HepG2 (cell line): ENCODE results near the gene TCF25. TPM values are rescaled to one million over a fixed set of nuclear protein-coding genes. Genes with fewer than 3 reads are reported as not detected.
A peak's percentile ranks its signal among the peaks of the same experiment; 100 is the strongest.

Experiments
- IKZF1 ChIP-seq: fragments of 450-650 bp; IDR thresholded peaks from 2 replicates; pipeline ENCODE4 v1.7.1; 2016
- ISX ChIP-seq: sonication (generic); formaldehyde crosslinking; conservative IDR thresholded peaks from 2 replicates; pipeline ENCODE4 v1.5.0; 2020; ENCODE audit warnings: missing genetic modification reagents
- KDM6A ChIP-seq: IDR thresholded peaks from 2 replicates; pipeline ENCODE4 v1.6.1; 2016; ENCODE audit warnings: low read depth
- MTF2 ChIP-seq: sonication (generic); formaldehyde crosslinking; IDR thresholded peaks from 2 replicates; pipeline ENCODE4 v1.5.0; 2020; ENCODE audit warnings: missing genetic modification reagents, borderline replicate concordance
- ONECUT2 ChIP-seq: sonication (generic); formaldehyde crosslinking; IDR thresholded peaks from 2 replicates; pipeline ENCODE4 v1.4.0; 2020; ENCODE audit warnings: missing genetic modification reagents
- PAWR ChIP-seq: sonication (generic); formaldehyde crosslinking; IDR thresholded peaks from 2 replicates; pipeline ENCODE4 v1.4.0; 2020; ENCODE audit warnings: missing genetic modification reagents, mild to moderate bottlenecking, borderline replicate concordance
- POLR2AphosphoS5 ChIP-seq: IDR thresholded peaks from 2 replicates; pipeline ENCODE4 v1.6.1; 2012; ENCODE audit warnings: low read depth, low read length
- SATB2 ChIP-seq: sonication (generic); formaldehyde crosslinking; IDR thresholded peaks from 2 replicates; pipeline ENCODE4 v1.5.0; 2020; ENCODE audit warnings: missing genetic modification reagents
- ZBTB21 ChIP-seq: sonication (generic); formaldehyde crosslinking; IDR thresholded peaks from 2 replicates; pipeline ENCODE4 v1.4.0; 2020; ENCODE audit warnings: missing genetic modification reagents
- ZFP36 ChIP-seq: fragments of 150-350 bp; IDR thresholded peaks from 2 replicates; pipeline ENCODE4 v1.6.1; 2018; ENCODE audit warnings: borderline replicate concordance, low read length, low read depth; ENCODE audit not compliant: partially characterized antibody
- ZNF550 ChIP-seq: sonication (generic); formaldehyde crosslinking; IDR thresholded peaks from 2 replicates; pipeline ENCODE4 v1.4.0; 2020; ENCODE audit warnings: mild to moderate bottlenecking, missing genetic modification reagents, borderline replicate concordance
- ZNF577 ChIP-seq: sonication (generic); formaldehyde crosslinking; IDR thresholded peaks from 2 replicates; pipeline ENCODE4 v1.4.0; 2020; ENCODE audit warnings: mild to moderate bottlenecking, low read depth, missing genetic modification reagents, borderline replicate concordance
- polyA plus RNA-seq, 8 experiments: library from polyadenylated mRNA; depleted of rRNA in 3 of 8; stranded (reverse) in 7 of 8; unstranded in 1 of 8; fragments of >200 nt; fragmentation: Illumina TruSeq in 4 of 8; extraction: Trizol in 4 of 8; gene quantifications; 2 replicates each; pipeline versions ENCODE4 v1.2.1 to v1.2.3, GENCODE V29; 2011 to 2016; ENCODE audit warnings: low read depth in 4 of 8, missing spikeins in 1 of 8, mixed read lengths in 1 of 8; ENCODE audit not compliant: insufficient read depth in 1 of 8
- total RNA-seq, 5 experiments: library from RNA; depleted of rRNA; stranded (reverse); fragments of >200 nt; fragmentation: Illumina TruSeq; extraction: Trizol; gene quantifications; 2 replicates each; pipeline ENCODE4 v1.2.3, GENCODE V29; 2016; ENCODE audit warnings: low read depth in 1 of 5
- TF ChIP-seq, protein P1 (sequence below): sonication (generic); formaldehyde crosslinking; IDR thresholded peaks from 2 replicates; pipeline ENCODE4 v1.4.0; 2020; ENCODE audit warnings: missing genetic modification reagents
- TF ChIP-seq, protein P2 (sequence below): sonication (generic); formaldehyde crosslinking; IDR thresholded peaks from 2 replicates; pipeline ENCODE4 v1.8.1; 2023; ENCODE audit warnings: missing genetic modification reagents, inconsistent platforms, borderline replicate concordance
- TF ChIP-seq, protein P3 (sequence below): sonication (generic); formaldehyde crosslinking; IDR thresholded peaks from 2 replicates; pipeline ENCODE4 v1.8.0; 2022; ENCODE audit warnings: missing genetic modification reagents, mild to moderate bottlenecking, inconsistent platforms, borderline replicate concordance
- TF ChIP-seq, protein P4 (sequence below): sonication (generic); formaldehyde crosslinking; IDR thresholded peaks from one replicate; pipeline ENCODE4 v1.5.1; 2020; ENCODE audit warnings: mild to moderate bottlenecking, missing genetic modification reagents; ENCODE audit errors: not compliant biosample characterization

Gene TCF25
- total and polyA plus RNA-seq, 2 of the 13 experiments (the other 11 are each of a cell fraction or from before 2014, with no cell fraction given), result 138 to 206 TPM

DNA sequence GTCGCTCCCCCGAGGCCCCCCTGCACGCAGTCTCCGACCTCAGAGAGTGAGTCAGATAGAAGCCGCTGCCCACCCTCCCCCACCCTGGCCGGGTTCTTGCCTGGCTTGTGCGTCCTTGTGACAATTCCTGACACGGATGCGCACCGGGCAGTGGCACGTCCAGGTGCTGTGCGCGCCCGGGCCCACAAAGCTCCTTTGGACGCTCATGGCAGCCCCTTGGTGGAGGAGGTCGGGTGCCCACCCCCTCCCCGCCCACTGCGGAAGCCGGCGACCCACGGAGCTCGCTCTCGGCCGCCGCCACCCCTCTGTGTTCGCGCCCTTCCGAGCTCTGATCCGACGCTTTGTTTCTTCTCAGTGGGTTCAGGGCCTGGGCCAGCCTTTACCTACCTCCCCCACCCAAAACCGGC lies 49.1 kb downstream of the TCF25 start (continued):
- TF ChIP-seq, protein P1, sequence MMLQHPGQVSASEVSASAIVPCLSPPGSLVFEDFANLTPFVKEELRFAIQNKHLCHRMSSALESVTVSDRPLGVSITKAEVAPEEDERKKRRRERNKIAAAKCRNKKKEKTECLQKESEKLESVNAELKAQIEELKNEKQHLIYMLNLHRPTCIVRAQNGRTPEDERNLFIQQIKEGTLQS (CRISPR knock-in tag), result peak; percentile 70
- TF ChIP-seq, protein P2, sequence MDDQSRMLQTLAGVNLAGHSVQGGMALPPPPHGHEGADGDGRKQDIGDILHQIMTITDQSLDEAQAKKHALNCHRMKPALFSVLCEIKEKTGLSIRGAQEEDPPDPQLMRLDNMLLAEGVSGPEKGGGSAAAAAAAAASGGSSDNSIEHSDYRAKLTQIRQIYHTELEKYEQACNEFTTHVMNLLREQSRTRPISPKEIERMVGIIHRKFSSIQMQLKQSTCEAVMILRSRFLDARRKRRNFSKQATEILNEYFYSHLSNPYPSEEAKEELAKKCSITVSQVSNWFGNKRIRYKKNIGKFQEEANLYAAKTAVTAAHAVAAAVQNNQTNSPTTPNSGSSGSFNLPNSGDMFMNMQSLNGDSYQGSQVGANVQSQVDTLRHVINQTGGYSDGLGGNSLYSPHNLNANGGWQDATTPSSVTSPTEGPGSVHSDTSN (CRISPR knock-in tag), result no peak
- TF ChIP-seq MTF2 (CRISPR knock-in tag), result no peak
- no peak for TF ChIP-seq ZFP36
- peak; percentile 30; the same call in 1 of the 2 replicates for TF ChIP-seq ZBTB21 (CRISPR knock-in tag)
- TF ChIP-seq ONECUT2 (CRISPR knock-in tag), result 0 out of 2 replicates have a peak, but pooled peaks have one; percentile 50
- TF ChIP-seq SATB2, result no peak
- 0 out of 2 replicates have a peak, but pooled peaks have one; percentile 63 for TF ChIP-seq ZNF577
- TF ChIP-seq PAWR (CRISPR knock-in tag), result no peak
- TF ChIP-seq, protein P3, sequence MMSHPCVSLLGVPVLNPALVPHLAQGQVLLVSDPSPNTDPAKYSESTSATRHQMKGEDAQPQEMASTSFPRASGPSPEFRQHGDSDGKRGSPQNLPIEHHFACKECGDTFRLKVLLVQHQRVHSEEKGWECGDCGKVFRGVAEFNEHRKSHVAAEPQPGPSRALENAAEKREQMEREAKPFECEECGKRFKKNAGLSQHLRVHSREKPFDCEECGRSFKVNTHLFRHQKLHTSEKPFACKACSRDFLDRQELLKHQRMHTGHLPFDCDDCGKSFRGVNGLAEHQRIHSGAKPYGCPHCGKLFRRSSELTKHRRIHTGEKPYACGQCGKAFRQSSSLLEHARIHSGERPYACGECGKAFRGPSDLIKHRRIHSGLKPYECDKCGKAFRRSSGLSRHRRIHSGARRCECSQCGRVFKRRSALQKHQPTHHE (CRISPR knock-in tag), result no peak
- TF ChIP-seq, protein P4, sequence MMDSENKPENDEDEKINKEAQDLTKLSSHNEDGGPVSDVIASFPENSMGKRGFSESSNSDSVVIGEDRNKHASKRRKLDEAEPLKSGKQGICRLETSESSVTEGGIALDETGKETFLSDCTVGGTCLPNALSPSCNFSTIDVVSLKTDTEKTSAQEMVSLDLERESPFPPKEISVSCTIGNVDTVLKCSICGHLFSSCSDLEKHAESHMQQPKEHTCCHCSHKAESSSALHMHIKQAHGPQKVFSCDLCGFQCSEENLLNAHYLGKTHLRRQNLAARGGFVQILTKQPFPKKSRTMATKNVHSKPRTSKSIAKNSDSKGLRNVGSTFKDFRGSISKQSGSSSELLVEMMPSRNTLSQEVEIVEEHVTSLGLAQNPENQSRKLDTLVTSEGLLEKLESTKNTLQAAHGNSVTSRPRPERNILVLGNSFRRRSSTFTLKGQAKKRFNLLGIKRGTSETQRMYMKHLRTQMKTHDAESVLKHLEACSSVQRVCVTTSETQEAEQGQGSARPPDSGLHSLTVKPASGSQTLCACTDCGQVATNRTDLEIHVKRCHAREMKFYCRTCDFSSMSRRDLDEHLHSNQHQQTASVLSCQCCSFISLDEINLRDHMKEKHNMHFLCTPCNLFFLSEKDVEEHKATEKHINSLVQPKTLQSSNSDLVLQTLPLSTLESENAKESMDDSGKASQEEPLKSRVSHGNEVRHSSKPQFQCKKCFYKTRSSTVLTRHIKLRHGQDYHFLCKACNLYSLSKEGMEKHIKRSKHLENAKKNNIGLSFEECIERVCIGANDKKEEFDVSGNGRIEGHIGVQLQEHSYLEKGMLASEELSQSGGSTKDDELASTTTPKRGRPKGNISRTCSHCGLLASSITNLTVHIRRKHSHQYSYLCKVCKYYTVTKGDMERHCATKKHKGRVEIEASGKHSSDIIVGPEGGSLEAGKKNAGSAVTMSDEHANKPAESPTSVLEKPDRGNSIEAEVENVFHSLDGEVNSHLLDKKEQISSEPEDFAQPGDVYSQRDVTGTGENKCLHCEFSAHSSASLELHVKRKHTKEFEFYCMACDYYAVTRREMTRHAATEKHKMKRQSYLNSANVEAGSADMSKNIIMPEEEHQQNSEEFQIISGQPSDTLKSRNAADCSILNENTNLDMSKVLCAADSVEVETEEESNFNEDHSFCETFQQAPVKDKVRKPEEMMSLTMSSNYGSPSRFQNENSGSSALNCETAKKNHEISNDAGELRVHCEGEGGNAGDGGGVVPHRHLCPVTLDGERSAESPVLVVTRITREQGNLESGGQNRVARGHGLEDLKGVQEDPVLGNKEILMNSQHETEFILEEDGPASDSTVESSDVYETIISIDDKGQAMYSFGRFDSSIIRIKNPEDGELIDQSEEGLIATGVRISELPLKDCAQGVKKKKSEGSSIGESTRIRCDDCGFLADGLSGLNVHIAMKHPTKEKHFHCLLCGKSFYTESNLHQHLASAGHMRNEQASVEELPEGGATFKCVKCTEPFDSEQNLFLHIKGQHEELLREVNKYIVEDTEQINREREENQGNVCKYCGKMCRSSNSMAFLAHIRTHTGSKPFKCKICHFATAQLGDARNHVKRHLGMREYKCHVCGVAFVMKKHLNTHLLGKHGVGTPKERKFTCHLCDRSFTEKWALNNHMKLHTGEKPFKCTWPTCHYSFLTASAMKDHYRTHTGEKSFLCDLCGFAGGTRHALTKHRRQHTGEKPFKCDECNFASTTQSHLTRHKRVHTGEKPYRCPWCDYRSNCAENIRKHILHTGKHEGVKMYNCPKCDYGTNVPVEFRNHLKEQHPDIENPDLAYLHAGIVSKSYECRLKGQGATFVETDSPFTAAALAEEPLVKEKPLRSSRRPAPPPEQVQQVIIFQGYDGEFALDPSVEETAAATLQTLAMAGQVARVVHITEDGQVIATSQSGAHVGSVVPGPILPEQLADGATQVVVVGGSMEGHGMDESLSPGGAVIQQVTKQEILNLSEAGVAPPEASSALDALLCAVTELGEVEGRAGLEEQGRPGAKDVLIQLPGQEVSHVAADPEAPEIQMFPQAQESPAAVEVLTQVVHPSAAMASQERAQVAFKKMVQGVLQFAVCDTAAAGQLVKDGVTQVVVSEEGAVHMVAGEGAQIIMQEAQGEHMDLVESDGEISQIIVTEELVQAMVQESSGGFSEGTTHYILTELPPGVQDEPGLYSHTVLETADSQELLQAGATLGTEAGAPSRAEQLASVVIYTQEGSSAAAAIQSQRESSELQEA (CRISPR knock-in tag), result no peak
- no peak for TF ChIP-seq POLR2AphosphoS5
- no peak for TF ChIP-seq KDM6A (CRISPR knock-in tag)
- TF ChIP-seq IKZF1, result no peak
- TF ChIP-seq ISX (CRISPR knock-in tag), result no peak
- TF ChIP-seq ZNF550 (CRISPR knock-in tag), result no peak
